ENCODE measurements around the gene ANO10.

The ANO10 gene

DNA sequence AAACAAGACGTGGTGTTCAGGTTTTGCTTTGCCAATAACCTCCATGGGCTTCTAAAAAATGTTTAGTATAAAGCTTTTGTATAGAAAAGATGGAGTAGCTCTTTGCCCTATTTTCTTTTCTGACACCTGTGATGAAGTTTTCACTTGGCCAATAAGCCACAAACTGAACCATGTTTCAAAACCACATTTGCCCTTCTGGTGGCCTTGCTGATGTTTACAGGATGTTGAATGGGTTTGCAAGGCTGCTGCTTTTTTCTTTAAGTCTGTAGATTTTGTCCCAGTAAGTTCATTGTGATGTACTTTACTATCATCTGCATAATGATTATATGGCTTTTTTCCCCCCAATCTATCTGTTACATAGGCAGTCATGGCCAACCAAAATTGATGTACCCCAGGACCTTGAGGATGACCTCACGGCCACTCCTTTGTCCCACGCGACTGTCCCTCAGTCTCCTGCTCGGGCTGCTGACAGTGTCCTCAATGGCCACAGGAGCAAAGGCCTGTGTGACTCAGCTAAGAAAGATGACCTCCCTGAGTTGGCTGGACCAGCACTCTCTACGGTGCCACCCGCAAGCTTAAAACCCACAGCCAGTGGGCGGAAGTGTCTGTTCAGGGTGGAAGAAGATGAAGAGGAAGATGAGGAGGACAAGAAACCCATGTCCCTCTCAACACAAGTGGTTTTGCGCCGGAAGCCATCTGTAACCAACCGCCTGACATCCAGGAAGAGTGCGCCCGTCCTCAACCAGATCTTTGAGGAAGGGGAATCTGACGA lies 274.6 kb downstream of the ANO10 start:
- DNase-seq (ENCODE audit: low read depth), result no peak

DNA sequence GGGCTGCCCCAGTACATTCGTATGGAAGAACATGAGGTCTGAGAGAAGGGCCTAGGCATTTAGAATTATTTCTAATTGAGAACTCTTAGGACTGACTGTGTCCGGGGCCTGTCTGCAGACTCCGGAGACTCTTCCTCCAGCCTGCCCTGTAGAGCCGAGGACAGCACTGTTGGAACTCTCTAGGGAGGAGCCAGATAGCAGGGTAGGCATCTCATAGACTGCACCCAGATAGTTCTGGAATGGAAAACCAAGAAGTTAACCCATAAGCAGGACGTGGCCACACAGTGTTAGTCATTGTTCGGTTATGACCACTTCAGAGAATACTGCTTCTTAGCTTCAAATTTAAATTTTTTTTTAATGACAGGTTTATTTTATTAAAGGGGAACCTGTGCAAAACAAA lies 275.9 kb downstream of the ANO10 start:
- no peak for DNase-seq (ENCODE audit: low read depth)

DNA sequence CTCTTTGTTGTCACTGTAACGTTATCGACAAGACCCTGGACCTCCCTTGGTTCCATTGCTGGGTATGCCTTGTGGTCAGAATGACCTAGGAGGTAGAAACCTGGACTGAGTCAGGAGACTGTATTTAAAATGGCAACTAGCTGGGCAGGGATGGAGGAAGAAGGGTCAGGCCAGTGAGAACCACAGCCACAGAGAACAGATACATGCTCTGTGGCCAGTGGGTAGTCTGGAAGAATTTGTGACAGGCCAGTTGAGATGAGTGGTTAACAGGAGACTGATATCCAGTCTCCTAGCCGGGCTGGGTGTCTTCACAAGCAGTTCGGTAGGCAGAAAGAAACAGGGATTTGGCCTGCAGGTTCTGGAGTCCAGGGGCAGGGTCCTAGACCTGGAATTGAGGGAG lies 276.6 kb downstream of the ANO10 start:
- no peak for DNase-seq (ENCODE audit: low read depth)

GRCh38 chr3:43344520-43344919 lies 277.3 kb downstream of the ANO10 start:
- no peak for DNase-seq (ENCODE audit: low read depth)

- no peak for DNase-seq (ENCODE audit: low read depth)
Observed at GRCh38 chr3:43343815-43344214, 278.0 kb downstream of the ANO10 start.

GRCh38 chr3:43343185-43343584 lies 278.6 kb downstream of the ANO10 start:
- no peak for DNase-seq (ENCODE audit: low read depth)

- no peak for DNase-seq (ENCODE audit: low read depth)
Observed at GRCh38 chr3:43341788-43342187, 280.0 kb downstream of the ANO10 start.

DNA sequence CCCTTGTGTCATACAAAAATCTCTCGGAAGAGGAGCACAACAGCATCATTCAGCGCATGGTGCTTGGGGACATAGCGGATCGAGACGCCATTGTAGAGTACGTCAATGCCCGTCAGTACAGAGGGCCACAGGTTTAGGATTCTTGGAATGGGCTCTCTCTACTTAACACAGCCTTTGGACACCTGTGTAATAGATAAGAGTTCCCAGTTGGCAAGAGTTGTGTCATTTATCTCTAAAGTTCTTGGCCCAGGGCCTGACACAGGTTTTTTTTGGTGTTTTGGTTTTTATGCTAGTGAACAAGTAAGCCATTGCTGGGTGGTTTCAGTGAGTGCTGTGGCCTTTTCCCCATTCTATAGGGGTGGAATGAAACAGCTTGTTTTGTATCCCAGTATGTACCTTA lies 281.4 kb downstream of the ANO10 start:
- no peak for DNase-seq (ENCODE audit: low read depth)

DNA sequence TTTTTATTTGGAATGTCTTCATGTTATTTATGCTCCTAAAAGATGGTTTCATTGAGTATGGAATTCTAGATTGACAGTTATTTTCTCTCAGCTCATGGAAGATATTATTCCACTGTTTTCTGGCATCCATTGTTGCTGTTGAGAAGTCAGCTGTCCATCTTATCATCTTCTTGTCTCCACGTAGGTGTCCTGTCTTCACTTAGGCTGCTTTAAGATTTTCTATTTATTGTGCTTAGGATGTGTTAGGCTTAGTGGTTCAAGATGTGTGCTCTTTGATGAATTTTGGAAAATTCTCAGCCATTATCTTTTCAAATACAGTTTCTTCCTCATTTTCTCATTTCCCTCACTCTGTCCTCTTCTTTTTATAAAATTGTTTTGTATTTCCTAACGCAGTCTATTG lies 283.5 kb downstream of the ANO10 start:
- no peak for DNase-seq (ENCODE audit: low read depth)

DNA sequence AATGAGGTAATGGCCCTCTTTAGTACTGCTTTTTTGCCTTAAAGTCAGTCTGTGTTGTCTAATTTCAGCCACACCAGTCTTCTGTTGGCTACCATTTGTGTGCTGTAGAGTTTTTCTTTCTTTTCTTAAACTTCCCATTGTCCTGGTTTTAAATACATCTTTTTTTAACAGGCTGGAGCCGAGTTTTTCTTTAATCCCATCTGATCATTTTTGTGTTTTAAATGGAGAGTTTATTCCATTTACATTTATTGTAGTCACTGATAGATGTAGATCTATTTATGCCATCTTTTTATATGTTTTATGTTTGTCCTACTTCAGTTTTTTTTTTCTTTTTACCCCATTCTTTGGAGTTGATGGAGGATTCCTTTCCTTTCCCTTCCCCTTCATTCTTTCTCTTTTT lies 286.0 kb downstream of the ANO10 start:
- DNase-seq (ENCODE audit: low read depth), result no peak

DNA sequence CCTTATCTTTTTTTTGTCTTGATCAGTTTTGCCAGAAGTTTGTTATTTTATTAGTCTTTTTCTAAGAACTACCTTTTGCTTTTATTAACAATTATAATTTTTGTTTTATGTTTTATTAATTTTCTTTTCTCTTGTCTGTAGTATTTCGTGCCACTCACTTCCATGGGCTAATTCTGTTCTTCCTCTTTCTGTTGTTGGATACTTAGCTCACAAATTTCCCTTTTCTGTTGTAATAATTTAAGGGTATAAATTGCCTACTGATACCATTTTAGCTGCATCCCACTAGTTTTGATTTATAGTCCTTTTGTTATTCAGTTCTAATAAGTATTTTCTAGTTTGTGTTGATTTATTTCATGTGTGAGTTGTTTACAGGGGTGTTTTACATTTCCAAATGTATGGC lies 286.8 kb downstream of the ANO10 start:
- DNase-seq (ENCODE audit: low read depth), result no peak

DNA sequence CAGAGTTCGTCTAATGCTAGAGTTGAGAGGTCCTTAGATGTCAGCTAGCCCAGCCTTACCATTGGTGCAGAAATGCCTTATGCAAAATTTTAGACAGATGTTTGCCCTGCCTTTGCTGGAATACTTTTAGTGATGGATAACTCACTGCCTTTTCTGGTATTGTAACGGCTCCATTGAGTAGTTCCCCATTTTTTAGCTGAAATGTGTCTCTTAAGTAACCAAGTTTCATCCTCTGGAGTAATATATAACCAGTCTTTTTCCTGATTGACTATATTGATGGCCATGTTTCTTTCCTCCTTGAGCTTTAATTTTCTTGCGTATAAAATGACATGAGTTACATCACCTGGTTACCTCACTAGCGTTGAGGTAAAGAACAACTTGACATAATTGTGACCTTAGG lies 290.4 kb downstream of the ANO10 start:
- DNase-seq (ENCODE audit: low read depth), result no peak

GRCh38 chr3:43330981-43331380 lies 290.8 kb downstream of the ANO10 start:
- no peak for DNase-seq (ENCODE audit: low read depth)

DNA sequence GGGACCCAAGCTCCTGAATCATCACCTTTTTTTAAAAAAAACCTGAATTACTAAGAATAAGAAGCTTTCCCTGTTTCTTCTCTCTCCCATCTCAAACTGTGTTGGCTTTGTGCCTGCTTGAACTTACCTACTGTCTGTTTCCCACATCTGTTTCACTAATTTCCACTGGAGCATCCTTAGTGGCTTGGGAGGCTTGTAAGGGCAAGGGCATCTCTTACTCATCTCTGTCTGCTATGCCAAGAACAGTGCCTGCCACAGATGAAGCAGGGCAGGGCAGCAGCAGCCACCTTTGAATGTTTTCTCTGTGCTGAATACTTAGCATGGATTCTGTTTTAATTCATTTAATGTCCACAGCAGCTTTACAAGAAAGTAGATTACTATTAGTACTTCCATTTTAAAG lies 293.2 kb downstream of the ANO10 start:
- DNase-seq (ENCODE audit: low read depth), result no peak

DNA sequence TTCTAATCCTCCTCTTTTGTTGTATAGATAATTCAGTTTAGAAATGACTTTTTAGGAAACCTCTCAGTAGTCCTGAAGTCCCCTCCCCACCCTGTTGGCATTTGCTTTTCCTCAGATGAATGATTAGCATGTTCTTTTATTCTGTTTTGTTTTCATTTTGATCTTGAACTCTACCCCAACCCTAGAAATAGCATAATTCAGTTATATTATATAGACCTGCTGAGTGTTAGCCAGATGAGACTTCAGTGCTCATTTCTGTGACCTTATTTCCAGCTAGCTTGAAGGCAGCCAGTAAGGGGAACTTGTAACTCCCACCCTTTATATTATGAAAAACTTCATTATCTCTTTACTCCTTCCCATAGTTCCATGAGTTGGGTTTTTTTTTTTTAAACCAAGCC lies 294.2 kb downstream of the ANO10 start:
- no peak for DNase-seq (ENCODE audit: low read depth)

GRCh38 chr3:43326891-43327581 lies 294.8 kb downstream of the ANO10 start:
- no peak for DNase-seq (ENCODE audit: low read depth)

DNA sequence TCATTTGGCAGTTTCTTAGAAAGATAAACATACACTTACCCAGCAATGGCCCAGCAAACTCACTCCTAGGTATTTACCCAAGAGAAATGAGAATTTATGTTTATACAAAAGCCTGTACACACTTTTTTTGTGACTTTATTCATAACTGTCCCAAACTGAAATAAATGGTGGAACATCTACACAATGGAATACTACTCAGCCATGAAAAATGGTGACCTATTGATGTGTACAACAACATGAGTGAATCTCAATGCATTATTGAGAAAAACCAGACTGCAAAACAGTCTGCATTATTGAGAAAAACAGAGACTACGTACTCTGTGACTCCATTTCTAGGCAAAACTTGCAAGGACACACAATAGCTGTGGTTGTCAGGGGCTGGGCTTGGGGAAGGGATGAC lies 298.3 kb downstream of the ANO10 start:
- no peak for DNase-seq (ENCODE audit: low read depth)

GRCh38 chr3:43320288-43320687 lies 301.5 kb downstream of the ANO10 start:
- no peak for DNase-seq (ENCODE audit: low read depth)

- no peak for DNase-seq (ENCODE audit: low read depth)
Observed at GRCh38 chr3:43319794-43320193, 302.0 kb downstream of the ANO10 start.

GRCh38 chr3:43319376-43319775 lies 302.4 kb downstream of the ANO10 start:
- DNase-seq (ENCODE audit: low read depth), result no peak

- DNase-seq (ENCODE audit: low read depth), result no peak
Observed at GRCh38 chr3:43317461-43318316, 304.1 kb downstream of the ANO10 start.

GRCh38 chr3:43316783-43317460 lies 304.9 kb downstream of the ANO10 start:
- DNase-seq (ENCODE audit: low read depth), result no peak
